RCC 7860 (cell line): Measurements from ENCODE around the gene MT1H.
A peak's percentile ranks its signal among the peaks of the same experiment; 100 is the strongest.
"Not testable (repeated sequence)": the region's sequence is repeated elsewhere in the genome, so short reads cannot be mapped to it uniquely, and the experiment has no call there.

ENCODE experiments used
- DNase-seq: peaks from one replicate; pipeline ENCODE4 v3.0.0-alpha.2; 2015; ENCODE audit warnings: low spot score
- FAIRE-seq: peaks from 2 replicates; lab custom pipeline; 2012; peaks lifted over from hg19 to GRCh38; lab: Jason Lieb, UNC

Gene MT1H

GRCh38 chr16:56662357-56663354 lies 7.0 kb upstream of the MT1H start:
- DNase-seq (no peak), FAIRE-seq (no peak)

GRCh38 chr16:56664506-56664905 lies 5.1 kb upstream of the MT1H start:
- DNase-seq (no peak), FAIRE-seq (no peak)

- not testable (repeated sequence) for DNase-seq, FAIRE-seq
Measured at GRCh38 chr16:56665286-56666261, 4.0 kb upstream of the MT1H start.

GRCh38 chr16:56667581-56668571 lies 1.7 kb upstream of the MT1H start, which contains the start of gene MT1G:
MT1G (minus strand) TSS chr16:56668065; CDS start chr16:56667993, 72 bp downstream.
- DNase-seq (no peak), FAIRE-seq (no peak)

- FAIRE-seq (no peak), DNase-seq (no peak)
Measured at GRCh38 chr16:56669840-56670619, 416 bp downstream of the MT1H start.

- no peak for DNase-seq
- FAIRE-seq = no peak
Measured at GRCh38 chr16:56670620-56670934, 963 bp downstream of the MT1H start.

GRCh38 chr16:56671691-56672090 lies 2.1 kb downstream of the MT1H start:
- FAIRE-seq, DNase-seq: not testable (repeated sequence)

GRCh38 chr16:56672171-56672570 lies 2.6 kb downstream of the MT1H start:
- FAIRE-seq = not testable (repeated sequence)

GRCh38 chr16:56672761-56673536 lies 3.3 kb downstream of the MT1H start:
- no peak for FAIRE-seq
- DNase-seq = peak; percentile 4

More at GRCh38 chr16:56672171-56672570, 2.6 kb downstream of the MT1H start:
- DNase-seq = not testable (repeated sequence)

- FAIRE-seq = no peak
- no peak for DNase-seq
Measured at GRCh38 chr16:56673921-56674320, 4.3 kb downstream of the MT1H start.

- FAIRE-seq = not testable (repeated sequence)
Measured at GRCh38 chr16:56674570-56674969, 5.0 kb downstream of the MT1H start.

GRCh38 chr16:56675685-56676210 lies 6.1 kb downstream of the MT1H start:
- FAIRE-seq (no peak), DNase-seq (no peak)

More at GRCh38 chr16:56674570-56674969, 5.0 kb downstream of the MT1H start:
- not testable (repeated sequence) for DNase-seq

GRCh38 chr16:56677474-56677873 lies 7.9 kb downstream of the MT1H start:
- FAIRE-seq = no peak
- no peak for DNase-seq

- no peak for DNase-seq
- no peak for FAIRE-seq
Measured at GRCh38 chr16:56679078-56679730, 9.6 kb downstream of the MT1H start.

- FAIRE-seq (peak; percentile 59), DNase-seq (peak; percentile 85)
Measured at GRCh38 chr16:56679818-56680217, 10.2 kb downstream of the MT1H start.

GRCh38 chr16:56681939-56682702 lies 12.5 kb downstream of the MT1H start, which contains the start of gene MT1X:
MT1X (plus strand) TSS chr16:56682470; CDS start chr16:56682541, 71 bp downstream.
- peak; percentile 18 for FAIRE-seq
- peak; percentile 87 for DNase-seq
